NCI-H2107 (cell line): ENCODE measurements around the gene DPF1.
"Not testable (repeated sequence)": the region's sequence is repeated elsewhere in the genome, so short reads cannot be mapped to it uniquely, and the experiment has no call there.

Experiments
- DNase-seq: peaks from one replicate; lab custom pipeline; 2025; lab: John Stamatoyannopoulos, UW

The DPF1 gene

GRCh38 chr19:38250821-38251563 is 27.0 kb upstream of the DPF1 start:
- no peak for DNase-seq

- no peak for DNase-seq
These were observed 26.4 kb upstream of the DPF1 start for GRCh38 chr19:38250428-38250820.

GRCh38 chr19:38248421-38248820 is 24.4 kb upstream of the DPF1 start:
- no peak for DNase-seq

- DNase-seq: no peak
These were observed 23.8 kb upstream of the DPF1 start for GRCh38 chr19:38247734-38248268.

- DNase-seq: no peak
These were observed 23.1 kb upstream of the DPF1 start for GRCh38 chr19:38247126-38247525.

- no peak for DNase-seq
These were observed 21.9 kb upstream of the DPF1 start for GRCh38 chr19:38245826-38246498.

- no peak for DNase-seq
These were observed 19.3 kb upstream of the DPF1 start for GRCh38 chr19:38243279-38243673.

- DNase-seq: no peak
These were observed 15.8 kb upstream of the DPF1 start for GRCh38 chr19:38239816-38240215.

GRCh38 chr19:38234615-38235014 is 10.6 kb upstream of the DPF1 start:
- no peak for DNase-seq

- DNase-seq: peak; percentile 24
These were observed 9.8 kb upstream of the DPF1 start for GRCh38 chr19:38233740-38234251.

- DNase-seq: no peak
These were observed 7.9 kb upstream of the DPF1 start for GRCh38 chr19:38231918-38232317.

GRCh38 chr19:38230506-38231133 is 6.6 kb upstream of the DPF1 start:
- not testable (repeated sequence) for DNase-seq

- DNase-seq: peak; percentile 54
These were observed 5.6 kb upstream of the DPF1 start for GRCh38 chr19:38229585-38230073.

GRCh38 chr19:38228491-38229439 is 4.7 kb upstream of the DPF1 start:
- no peak for DNase-seq

- no peak for DNase-seq
These were observed 4.0 kb upstream of the DPF1 start for GRCh38 chr19:38228005-38228377.

- DNase-seq: no peak
These were observed 3.4 kb upstream of the DPF1 start for GRCh38 chr19:38227287-38228004.

- not testable (repeated sequence) for DNase-seq
These were observed 819 bp upstream of the DPF1 start for GRCh38 chr19:38224863-38225218.

GRCh38 chr19:38223617-38224013 is 407 bp downstream of the DPF1 start:
- no peak for DNase-seq

- DNase-seq: no peak
These were observed 901 bp downstream of the DPF1 start for GRCh38 chr19:38223119-38223523.

GRCh38 chr19:38221919-38222830 is 1.8 kb downstream of the DPF1 start:
- no peak for DNase-seq
